LoVo (cell line): ENCODE results near the gene MFF.

Source experiments
- DNase-seq: peaks from one replicate; pipeline ENCODE4 v3.0.0-alpha.2; 2016; ENCODE audit warnings: low spot score

The MFF gene

DNA sequence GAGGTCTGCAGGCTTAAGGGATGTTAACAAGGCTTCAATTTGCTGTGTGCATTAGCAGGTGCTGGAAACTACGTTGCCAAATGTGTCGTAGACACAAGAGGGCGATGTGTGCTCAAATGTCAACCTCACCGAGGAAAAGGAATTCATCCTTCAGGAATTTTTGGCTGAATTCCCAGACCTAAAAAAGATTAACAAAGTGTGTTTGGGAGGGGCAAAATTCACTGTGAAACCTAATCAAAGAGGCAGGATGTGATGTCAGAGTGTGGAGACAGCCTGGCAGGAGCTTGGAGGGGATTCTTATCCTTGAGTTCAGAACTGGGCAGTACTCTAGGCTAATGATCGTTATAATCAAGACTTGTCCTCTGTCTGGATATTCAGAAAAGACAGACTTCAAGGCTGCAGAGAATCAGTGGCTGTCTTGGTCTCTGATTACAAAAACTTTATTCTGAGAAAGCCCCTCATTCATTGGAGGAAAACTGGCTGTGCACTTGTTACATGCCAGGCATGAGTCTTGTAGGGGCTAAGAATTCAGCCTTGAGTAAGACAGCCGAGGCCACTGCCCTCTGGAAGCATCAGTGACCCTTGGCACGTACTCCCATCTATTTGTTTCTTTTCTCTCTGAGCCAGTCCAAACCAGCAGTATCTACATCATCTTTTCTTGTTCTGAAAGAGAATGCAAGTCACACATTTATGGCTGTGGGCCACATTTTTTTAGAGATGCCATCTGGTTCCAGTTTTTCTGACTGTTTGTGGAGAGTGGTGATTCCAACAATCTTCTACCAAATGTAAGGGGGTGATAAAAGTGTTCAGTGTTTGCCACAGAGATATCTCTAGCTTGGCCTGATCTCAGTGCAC lies 81.4 kb downstream of the MFF start:
- DNase-seq = peak; percentile 95
